SU-DHL-6 (cell line): Measurements from ENCODE around the gene ZNF146.

Experiments
- EZH2phosphoT487 ChIP-seq: fragments of 200-600 bp; sonication (generic), shearing (Covaris generic); conservative IDR thresholded peaks from 2 replicates; pipeline ENCODE4 v1.6.1; 2018; ENCODE audit warnings: mild to moderate bottlenecking, antibody characterized with exemption, low read length, moderate library complexity, mixed read lengths
- TF ChIP-seq, protein P1 (sequence below): fragments of 200-600 bp; sonication (generic); IDR thresholded peaks from one replicate; pipeline ENCODE4 v1.5.1; 2017; ENCODE audit warnings: antibody characterized with exemption, mild to moderate bottlenecking, low read length, moderate library complexity; ENCODE audit not compliant: insufficient read depth, poor library complexity, severe bottlenecking

DNA sequence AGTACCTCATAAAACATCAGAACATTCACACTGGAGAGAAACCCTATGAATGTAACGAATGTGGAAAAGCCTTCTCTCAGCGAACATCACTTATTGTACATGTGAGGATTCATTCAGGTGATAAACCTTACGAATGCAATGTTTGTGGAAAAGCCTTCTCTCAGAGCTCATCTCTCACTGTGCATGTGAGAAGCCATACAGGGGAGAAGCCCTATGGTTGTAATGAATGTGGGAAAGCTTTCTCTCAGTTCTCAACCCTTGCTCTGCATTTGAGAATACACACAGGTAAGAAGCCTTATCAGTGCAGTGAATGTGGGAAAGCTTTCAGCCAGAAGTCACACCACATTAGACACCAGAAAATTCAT lies 22.0 kb downstream of the ZNF146 start:
- TF ChIP-seq, protein P1, sequence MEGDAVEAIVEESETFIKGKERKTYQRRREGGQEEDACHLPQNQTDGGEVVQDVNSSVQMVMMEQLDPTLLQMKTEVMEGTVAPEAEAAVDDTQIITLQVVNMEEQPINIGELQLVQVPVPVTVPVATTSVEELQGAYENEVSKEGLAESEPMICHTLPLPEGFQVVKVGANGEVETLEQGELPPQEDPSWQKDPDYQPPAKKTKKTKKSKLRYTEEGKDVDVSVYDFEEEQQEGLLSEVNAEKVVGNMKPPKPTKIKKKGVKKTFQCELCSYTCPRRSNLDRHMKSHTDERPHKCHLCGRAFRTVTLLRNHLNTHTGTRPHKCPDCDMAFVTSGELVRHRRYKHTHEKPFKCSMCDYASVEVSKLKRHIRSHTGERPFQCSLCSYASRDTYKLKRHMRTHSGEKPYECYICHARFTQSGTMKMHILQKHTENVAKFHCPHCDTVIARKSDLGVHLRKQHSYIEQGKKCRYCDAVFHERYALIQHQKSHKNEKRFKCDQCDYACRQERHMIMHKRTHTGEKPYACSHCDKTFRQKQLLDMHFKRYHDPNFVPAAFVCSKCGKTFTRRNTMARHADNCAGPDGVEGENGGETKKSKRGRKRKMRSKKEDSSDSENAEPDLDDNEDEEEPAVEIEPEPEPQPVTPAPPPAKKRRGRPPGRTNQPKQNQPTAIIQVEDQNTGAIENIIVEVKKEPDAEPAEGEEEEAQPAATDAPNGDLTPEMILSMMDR: no peak
- no peak for TF ChIP-seq EZH2phosphoT487
